Measurements from ENCODE around the gene VWA8. TPM values are rescaled to one million over a fixed set of nuclear protein-coding genes. Genes with fewer than 3 reads are reported as not detected.

The VWA8 gene
- total RNA-seq, 1 experiment from 2014 or later, result 21.4 TPM

- Mint-ChIP-seq H3K27ac (ENCODE audit: low read depth, unreplicated experiment) (no peak overlapping the region), H3K9me3 (ENCODE audit: unreplicated experiment) (no peaks in the 10 kb centered on the region), H3K4me3 (ENCODE audit: unreplicated experiment) (no peak overlapping the region), H3K27me3 (ENCODE audit: insufficient read depth, unreplicated experiment) (no peaks in the 10 kb centered on the region), H3K4me1 (ENCODE audit: insufficient read depth, unreplicated experiment) (peaks cover 15% of the 10 kb centered on the region), H3K36me3 (ENCODE audit: insufficient read depth, unreplicated experiment) (peaks cover 31% of the 10 kb centered on the region)
- TF ChIP-seq CTCF (IDR thresholded peaks at IDR 0.05; ENCODE audit: unreplicated experiment), result no peak
- intact Hi-C loops (cut with micrococcal nuclease), result no loop called here
- BruUV-seq (replicated peaks), result no TSS peak
- ChIA-PET POLR2A (no interaction called here), CTCF (no interaction called here)
- peak; percentile 36 for DNase-seq (ENCODE audit: unreplicated experiment)
Measured at GRCh38 chr13:41691274-41691673, 269.6 kb downstream of the VWA8 start.

GRCh38 chr13:41682766-41683165 lies 278.1 kb downstream of the VWA8 start:
- no peak for TF ChIP-seq CTCF (IDR thresholded peaks at IDR 0.05; ENCODE audit: unreplicated experiment)
- POLR2A ChIA-PET, result no interaction called here
- intact Hi-C loops (cut with micrococcal nuclease), result no loop called here
- CTCF ChIA-PET, result interaction anchor here (0.7 kb wide), 1 partner anchor 68 kb away, joined by 3 read pairs; no protein-coding TSS in a partner anchor
- BruUV-seq (replicated peaks), result no TSS peak
- no peaks in the 10 kb centered on the region for H3K4me1 Mint-ChIP-seq (ENCODE audit: insufficient read depth, unreplicated experiment)
- no peak overlapping the region for H3K4me3 Mint-ChIP-seq (ENCODE audit: unreplicated experiment)
- no peaks in the 10 kb centered on the region for H3K9me3 Mint-ChIP-seq (ENCODE audit: unreplicated experiment)
- peaks cover 49% of the 10 kb centered on the region for H3K36me3 Mint-ChIP-seq (ENCODE audit: insufficient read depth, unreplicated experiment)
- DNase-seq (ENCODE audit: unreplicated experiment), result no peak
- no peak overlapping the region for H3K27ac Mint-ChIP-seq (ENCODE audit: low read depth, unreplicated experiment)
- no peaks in the 10 kb centered on the region for H3K27me3 Mint-ChIP-seq (ENCODE audit: insufficient read depth, unreplicated experiment)

GRCh38 chr13:41682001-41682400 lies 278.9 kb downstream of the VWA8 start:
- TF ChIP-seq CTCF (IDR thresholded peaks at IDR 0.05; ENCODE audit: unreplicated experiment), result no peak
- POLR2A ChIA-PET, result no interaction called here
- CTCF ChIA-PET, result no interaction called here
- no peak for DNase-seq (ENCODE audit: unreplicated experiment)
- BruUV-seq (replicated peaks), result no TSS peak
- Mint-ChIP-seq H3K4me3 (ENCODE audit: unreplicated experiment) (no peak overlapping the region), H3K9me3 (ENCODE audit: unreplicated experiment) (no peaks in the 10 kb centered on the region), H3K4me1 (ENCODE audit: insufficient read depth, unreplicated experiment) (no peaks in the 10 kb centered on the region), H3K27me3 (ENCODE audit: insufficient read depth, unreplicated experiment) (no peaks in the 10 kb centered on the region), H3K27ac (ENCODE audit: low read depth, unreplicated experiment) (no peak overlapping the region), H3K36me3 (ENCODE audit: insufficient read depth, unreplicated experiment) (peaks cover 49% of the 10 kb centered on the region)
- intact Hi-C loops (cut with micrococcal nuclease), result no loop called here

- Mint-ChIP-seq H3K27ac (ENCODE audit: low read depth, unreplicated experiment) (no peak overlapping the region), H3K9me3 (ENCODE audit: unreplicated experiment) (no peaks in the 10 kb centered on the region), H3K27me3 (ENCODE audit: insufficient read depth, unreplicated experiment) (no peaks in the 10 kb centered on the region), H3K4me3 (ENCODE audit: unreplicated experiment) (no peak overlapping the region), H3K4me1 (ENCODE audit: insufficient read depth, unreplicated experiment) (no peaks in the 10 kb centered on the region), H3K36me3 (ENCODE audit: insufficient read depth, unreplicated experiment) (peaks cover 49% of the 10 kb centered on the region)
- no peak for TF ChIP-seq CTCF (IDR thresholded peaks at IDR 0.05; ENCODE audit: unreplicated experiment)
- BruUV-seq (replicated peaks), result no TSS peak
- POLR2A ChIA-PET, result no interaction called here
- CTCF ChIA-PET, result no interaction called here
- no peak for DNase-seq (ENCODE audit: unreplicated experiment)
- intact Hi-C loops (cut with micrococcal nuclease), result no loop called here
Measured at GRCh38 chr13:41681587-41681986, 279.3 kb downstream of the VWA8 start.

All from MCF 10A (cell line).